H1 (cell line): Measurements from ENCODE around the gene TUNAR. TPM values are rescaled to one million over a fixed set of nuclear protein-coding genes. Genes with fewer than 3 reads are reported as not detected.

Source experiments
- CTCF ChIA-PET: fragments of 300-600 bp; sonication (Branson Sonifier 250); formaldehyde crosslinking; loops from one replicate; lab custom pipeline; 2021; ENCODE audit not compliant: partially characterized antibody; lab: Charles Lee
- POLR2A ChIA-PET: fragments of 300-600 bp; sonication (Branson Sonifier 250); formaldehyde crosslinking; loops from one replicate; lab custom pipeline; 2021; ENCODE audit warnings: inconsistent platforms; ENCODE audit not compliant: partially characterized antibody; lab: Charles Lee
- DNase-seq, 2 experiments: peaks; one replicate each; pipeline versions ENCODE4 v3.0.0 to v3.0.0-alpha.2; 2010 to 2022; ENCODE audit warnings: low spot score in 2 of 2, low read depth in 1 of 2, mixed read lengths in 1 of 2
- FAIRE-seq: peaks from 2 replicates; lab custom pipeline; 2011; peaks lifted over from hg19 to GRCh38; lab: Jason Lieb, UNC
- H2AFZ ChIP-seq: 2 replicates; pipeline ENCODE4 v1.8.1; 2012; ENCODE audit warnings: low read length, inconsistent platforms
- H2AK5ac ChIP-seq: 2 replicates; pipeline ENCODE4 v1.6.1; 2013; ENCODE audit warnings: low read depth, low read length
- H2BK120ac ChIP-seq: replicated peaks from 2 replicates; pipeline ENCODE3; 2013; ENCODE audit warnings: low read depth, low read length, inconsistent platforms
- H2BK12ac ChIP-seq: 2 replicates; pipeline ENCODE4 v1.6.1; 2013; ENCODE audit warnings: low read depth, low read length
- H2BK15ac ChIP-seq: 2 replicates; pipeline ENCODE4 v1.6.1; 2013; ENCODE audit warnings: low read length
- H2BK20ac ChIP-seq: 2 replicates; pipeline ENCODE4 v1.6.1; 2013; ENCODE audit warnings: low read length
- H2BK5ac ChIP-seq: 2 replicates; pipeline ENCODE4 v1.6.1; 2013; ENCODE audit warnings: low read depth, low read length
- H3K14ac ChIP-seq: 2 replicates; pipeline ENCODE4 v1.6.1; 2013; ENCODE audit warnings: inconsistent platforms; ENCODE audit not compliant: insufficient read length
- H3K18ac ChIP-seq: 2 replicates; pipeline ENCODE4 v1.6.1; 2013; ENCODE audit warnings: low read length; ENCODE audit errors: extremely low read depth
- H3K23ac ChIP-seq: 2 replicates; pipeline ENCODE4 v1.6.1; 2013; ENCODE audit warnings: inconsistent platforms; ENCODE audit not compliant: insufficient read length
- H3K23me2 ChIP-seq: 2 replicates; pipeline ENCODE4 v1.6.1; 2013; ENCODE audit warnings: low read depth, low read length
- H3K27ac ChIP-seq: 2 replicates; pipeline ENCODE4 v1.6.1; 2011; ENCODE audit warnings: low read depth, low read length, inconsistent platforms
- H3K27me3 ChIP-seq, 4 experiments: replicated peaks in 1 of 4; 1 replicate in 1 of 4; 2 replicates in 3 of 4; pipeline versions ENCODE4 v1.6.1 to v1.8.1; 2011 to 2013; ENCODE audit warnings: low read length in 3 of 4, mild to moderate bottlenecking in 3 of 4, inconsistent platforms in 2 of 4, mixed read lengths in 2 of 4, moderate library complexity in 1 of 4; ENCODE audit not compliant: control insufficient read depth in 3 of 4, insufficient read depth in 3 of 4; ENCODE audit errors: extremely low read depth in 1 of 4
- H3K36me3 ChIP-seq, 4 experiments: 2 replicates each; pipeline versions ENCODE4 v1.6.1 to v1.8.1; 2011 to 2013; ENCODE audit warnings: mild to moderate bottlenecking in 4 of 4, low read length in 3 of 4, moderate library complexity in 2 of 4, control low read depth in 1 of 4, inconsistent platforms in 1 of 4; ENCODE audit not compliant: insufficient read depth in 4 of 4, control insufficient read depth in 2 of 4
- H3K4ac ChIP-seq: replicated peaks from 2 replicates; pipeline ENCODE3; 2013; ENCODE audit warnings: low read length, low read depth, mixed read lengths, inconsistent platforms; ENCODE audit not compliant: insufficient read length
- H3K4me1 ChIP-seq, 4 experiments: replicated peaks in 1 of 4; 1 replicate in 1 of 4; 2 replicates in 3 of 4; pipeline versions ENCODE4 v1.6.1 to v1.8.1; 2011 to 2013; ENCODE audit warnings: low read length in 3 of 4, inconsistent platforms in 2 of 4, mixed read lengths in 1 of 4; ENCODE audit not compliant: insufficient read depth in 4 of 4, control insufficient read depth in 3 of 4
- H3K4me2 ChIP-seq, 2 experiments: 2 replicates each; pipeline versions ENCODE4 v1.6.1 to v1.8.1; 2011 to 2013; ENCODE audit warnings: low read depth in 2 of 2, low read length in 2 of 2, control low read depth in 1 of 2, inconsistent platforms in 1 of 2, mild to moderate bottlenecking in 1 of 2; ENCODE audit not compliant: insufficient read depth in 1 of 2
- H3K4me3 ChIP-seq, 4 experiments: fragments of 200-600, 300-600 bp in 1 of 4; sonication (generic), shearing (Covaris generic), sonication (Bioruptor Twin) in 1 of 4; 2 replicates each; pipeline versions ENCODE4 v1.5.1 to v1.8.1; 2011 to 2016; ENCODE audit warnings: low read length in 4 of 4, low read depth in 3 of 4, control low read depth in 2 of 4, inconsistent platforms in 2 of 4, mild to moderate bottlenecking in 2 of 4, mixed read lengths in 1 of 4, moderate library complexity in 1 of 4; ENCODE audit not compliant: insufficient read depth in 2 of 4; ENCODE audit errors: extremely low read depth in 1 of 4
- H3K56ac ChIP-seq: replicated peaks from 2 replicates; pipeline ENCODE3; 2013; ENCODE audit warnings: low read depth, mild to moderate bottlenecking, mixed read lengths, low read length, inconsistent platforms; ENCODE audit not compliant: insufficient read length
- H3K79me1 ChIP-seq: 2 replicates; pipeline ENCODE4 v1.6.1; 2013; ENCODE audit warnings: low read depth, low read length, control low read depth
- H3K79me2 ChIP-seq, 2 experiments: 2 replicates each; pipeline versions ENCODE4 v1.6.1 to v1.8.1; 2012 to 2013; ENCODE audit warnings: low read length in 2 of 2, mild to moderate bottlenecking in 2 of 2, inconsistent platforms in 1 of 2; ENCODE audit not compliant: insufficient read depth in 2 of 2, control insufficient read depth in 1 of 2
- H3K9ac ChIP-seq, 4 experiments: replicated peaks in 1 of 4; 1 replicate in 1 of 4; 2 replicates in 3 of 4; pipeline versions ENCODE4 v1.6.1 to v1.8.1; 2011 to 2013; ENCODE audit warnings: low read depth in 3 of 4, low read length in 3 of 4, control low read depth in 2 of 4, mild to moderate bottlenecking in 2 of 4, moderate library complexity in 2 of 4, inconsistent platforms in 1 of 4; ENCODE audit errors: extremely low read depth in 1 of 4
- H3K9me3 ChIP-seq, 2 experiments: 2 replicates each; pipeline versions ENCODE4 v1.6.1 to v1.8.1; 2012 to 2013; ENCODE audit warnings: mild to moderate bottlenecking in 2 of 2, moderate library complexity in 2 of 2, control low read depth in 1 of 2, inconsistent platforms in 1 of 2, low read depth in 1 of 2, low read length in 1 of 2, mixed read lengths in 1 of 2; ENCODE audit not compliant: insufficient read depth in 2 of 2
- H4K20me1 ChIP-seq, 2 experiments: replicated peaks in 1 of 2; 2 replicates each; pipeline versions ENCODE3 to v1.8.1; 2011 to 2013; ENCODE audit warnings: inconsistent platforms in 2 of 2, low read length in 2 of 2, mild to moderate bottlenecking in 1 of 2; ENCODE audit not compliant: insufficient read depth in 2 of 2, control insufficient read depth in 1 of 2
- H4K5ac ChIP-seq: 2 replicates; pipeline ENCODE4 v1.6.1; 2013; ENCODE audit warnings: low read length, low read depth, mixed read lengths, inconsistent platforms; ENCODE audit not compliant: insufficient read length
- H4K8ac ChIP-seq: 2 replicates; pipeline ENCODE4 v1.8.0; 2013; ENCODE audit warnings: mild to moderate bottlenecking, moderate library complexity, low read length, inconsistent platforms; ENCODE audit not compliant: insufficient read depth; ENCODE audit errors: extremely low read depth
- H4K91ac ChIP-seq: replicated peaks from 2 replicates; pipeline ENCODE3; 2013; ENCODE audit warnings: low read length, mixed read lengths, inconsistent platforms; ENCODE audit not compliant: insufficient read length
- BCL11A ChIP-seq, 2 experiments: IDR thresholded peaks; one replicate each; pipeline ENCODE4 v1.6.1; 2011; ENCODE audit warnings: low read depth in 2 of 2, low read length in 2 of 2, mild to moderate bottlenecking in 2 of 2
- BRCA1 ChIP-seq: IDR thresholded peaks from 2 replicates; pipeline ENCODE4 v1.6.1; 2012; ENCODE audit warnings: low read depth, low read length, improper control_type of control experiment
- CHD2 ChIP-seq: IDR thresholded peaks from 2 replicates; pipeline ENCODE4 v1.6.1; 2012; ENCODE audit warnings: low read length, improper control_type of control experiment
- EGR1 ChIP-seq: IDR thresholded peaks from 2 replicates; pipeline ENCODE4 v1.6.1; 2011; ENCODE audit warnings: low read depth, low read length, borderline replicate concordance
- GTF2F1 ChIP-seq: IDR thresholded peaks from 2 replicates; pipeline ENCODE4 v1.6.1; 2012; ENCODE audit warnings: low read depth, low read length, improper control_type of control experiment, borderline replicate concordance
- SP4 ChIP-seq: IDR thresholded peaks from 2 replicates; pipeline ENCODE4 v1.6.1; 2012; ENCODE audit warnings: low read length, inconsistent platforms
- SUZ12 ChIP-seq: fragments of 200-600 bp; sonication (generic); IDR thresholded peaks from 2 replicates; pipeline ENCODE4 v1.6.1; 2012; ENCODE audit warnings: mild to moderate bottlenecking, inconsistent platforms, low read length, moderate library complexity, mixed read lengths
- TAF1 ChIP-seq: IDR thresholded peaks from 2 replicates; pipeline ENCODE4 v1.6.1; 2011; ENCODE audit warnings: mild to moderate bottlenecking, low read depth, low read length
- TAF7 ChIP-seq: optimal IDR thresholded peaks from 2 replicates; pipeline ENCODE3; 2011; ENCODE audit warnings: low read depth, mild to moderate bottlenecking, inconsistent platforms, low read length, moderate library complexity, borderline replicate concordance
- USF2 ChIP-seq: IDR thresholded peaks from 2 replicates; pipeline ENCODE4 v1.6.1; 2011; ENCODE audit warnings: low read length, improper control_type of control experiment
- WGBS, 2 experiments: shearing (Covaris generic) in 1 of 2; methylation state at CpG; one replicate each; pipeline versions ENCODE4 v1.1.6 to v1.1.7; 2013 to 2015; ENCODE audit warnings: low lambda C conversion rate in 2 of 2, mixed read lengths in 2 of 2, inconsistent platforms in 1 of 2, low coverage in 1 of 2, missing lambda C conversion rate in 1 of 2; ENCODE audit not compliant: insufficient replicate concordance in 2 of 2, insufficient coverage in 1 of 2, insufficient read length in 1 of 2; ENCODE audit errors: extremely low coverage in 1 of 2, missing lambda C conversion rate in 1 of 2; 5-methylcytosine and 5-hydroxymethylcytosine counted together
- polyA plus RNA-seq, 7 experiments: library from polyadenylated mRNA; depleted of rRNA in 3 of 7; stranded (reverse) in 5 of 7; unstranded in 2 of 7; fragments of >200 nt in 5 of 7; fragments of 200-250 nt in 2 of 7; gene quantifications; 1 replicate in 5 of 7; 2 replicates in 1 of 7; 4 replicates in 1 of 7; pipeline versions ENCODE4 v1.2.1 to v1.2.3, GENCODE V29; 2011 to 2013; ENCODE audit warnings: missing spikeins in 2 of 7, mixed read lengths in 2 of 7
- total RNA-seq: library from RNA; stranded (reverse); fragmentation: NEBNext Ultra II Directional; extraction: Animal tissue kit (Norgen Biotek cat#: 25700); gene quantifications from 2 replicates; pipeline ENCODE4 v1.2.1, GENCODE V29; 2021

The TUNAR gene
- total and polyA plus RNA-seq, 2 of the 8 experiments (the other 6 are each of a cell fraction or from before 2014, with no cell fraction given), result 12.8 to 63.9 TPM

DNA sequence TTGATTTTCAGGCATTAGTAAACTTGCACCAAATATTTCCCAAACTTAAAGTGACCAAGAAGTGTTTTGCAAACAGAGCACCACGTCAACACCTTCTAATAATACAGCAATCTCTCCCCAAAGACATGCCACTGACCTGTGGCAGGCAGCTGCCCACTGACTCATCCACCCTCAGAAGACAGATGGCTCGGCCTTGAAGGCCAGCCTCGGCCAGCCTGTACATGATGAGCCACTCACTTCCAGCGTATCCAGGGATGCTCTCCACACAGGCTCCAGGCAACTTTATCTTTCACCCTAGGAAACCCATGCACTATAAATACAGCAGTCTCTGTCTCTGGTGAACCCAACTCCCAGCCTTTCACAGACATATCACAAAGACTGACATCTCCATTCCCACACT lies 62.7 kb downstream of the TUNAR start:
- Histone ChIP-seq H3K18ac (no peak overlapping the region), H2BK15ac (no peak overlapping the region), H2AFZ (no peak overlapping the region), H2BK120ac (no peak overlapping the region), H3K27me3 (no peaks in the 10 kb centered on the region), H3K23ac (no peak overlapping the region), H2AK5ac (no peak overlapping the region), H3K36me3 (no peaks in the 10 kb centered on the region; a peak in 1 of 8 replicates), H3K4me1 (0 out of 7 replicates have a peak, but pooled peaks cover 0 to 5% (median 0%) of the 10 kb centered on the region in 4 experiments), H4K5ac (no peak overlapping the region), H3K27ac (no peak overlapping the region), H3K9ac (no peak overlapping the region), H3K79me1 (no peaks in the 10 kb centered on the region; the same call in 1 of the 2 replicates), H3K4me2 (no peak overlapping the region), H2BK5ac (peak overlapping the region; percentile 17; the same call in 1 of the 2 replicates), H3K79me2 (no peaks in the 10 kb centered on the region), H3K4me3 (no peak overlapping the region), H2BK20ac (peak overlapping the region; percentile 8; the same call in 1 of the 2 replicates), H3K9me3 (peaks cover 11 to 17% of the 10 kb centered on the region in 2 experiments), H3K23me2 (no peaks in the 10 kb centered on the region), H4K20me1 (no peaks in the 10 kb centered on the region), H4K8ac (no peak overlapping the region), H3K56ac (no peak overlapping the region), H4K91ac (no peak overlapping the region), H3K4ac (no peak overlapping the region), H3K14ac (no peak overlapping the region), H2BK12ac (no peak overlapping the region)
- DNase-seq (no peak), FAIRE-seq (no peak)
- POLR2A ChIA-PET, result interaction anchor here (1.2 to 1.9 kb wide), 3 partner anchors 39 to 105 kb away, joined by 3 to 4 read pairs (median 3); no protein-coding TSS in a partner anchor
- WGBS, 2 experiments, result 92% methylated on average over 4 of the region's 4 CpGs; no CpG with 5 or more reads in 1 of the 2 experiments
- CTCF ChIA-PET, result interaction anchor here (0.6 to 2.3 kb wide), 5 partner anchors 17 to 101 kb away, joined by 3 to 6 read pairs (median 4); no protein-coding TSS in a partner anchor
- no peak for TF ChIP-seq SP4
- TF ChIP-seq CHD2, result no peak
- no peak for TF ChIP-seq SUZ12
- TF ChIP-seq EGR1, result no peak
- TF ChIP-seq USF2, result no peak
- no peak for TF ChIP-seq TAF1
- no peak for TF ChIP-seq BRCA1
- TF ChIP-seq GTF2F1, result no peak
- TF ChIP-seq BCL11A (IDR thresholded peaks at IDR 0.05; ENCODE audit: low read depth in 2 of 2, low read length in 2 of 2), result no peak
- TF ChIP-seq TAF7, result no peak
